ENCODE data around the gene SERPINA1.
"Not testable (repeated sequence)": the region's sequence is repeated elsewhere in the genome, so short reads cannot be mapped to it uniquely, and the experiment has no call there.

GRCh38 chr14:94417497-94418205, 29.2 kb upstream of the SERPINA1 start:
- TF ChIP-seq CTCF (IDR thresholded peaks at IDR 0.05; ENCODE audit: low read depth, low read length, missing input control); ATF3 (IDR thresholded peaks at IDR 0.05); ZBTB33 (IDR thresholded peaks at IDR 0.05); RAD21 (IDR thresholded peaks at IDR 0.05); HNF4A (conservative IDR thresholded peaks at IDR 0.05): not testable (repeated sequence)
